DND-41 (cell line): ENCODE measurements around the gene RNASE7.

Source experiments
- CTCF ChIP-seq: IDR thresholded peaks from 2 replicates; pipeline ENCODE4 v1.5.1; 2012; ENCODE audit warnings: borderline replicate concordance, low read length, moderate library complexity, mild to moderate bottlenecking; ENCODE audit not compliant: poor library complexity, severe bottlenecking; ENCODE audit errors: extremely low read depth
- EZH2 ChIP-seq: IDR thresholded peaks from 3 replicates; pipeline ENCODE4 v1.6.1; 2012; ENCODE audit warnings: borderline replicate concordance, low read depth, mild to moderate bottlenecking, moderate library complexity, low read length, inconsistent platforms; ENCODE audit not compliant: severe bottlenecking

GRCh38 chr14:21017528-21018245 is 24.5 kb upstream of the RNASE7 start:
- TF ChIP-seq CTCF (no peak), EZH2 (no peak)
